Measurements from ENCODE around the gene CCDC57. TPM values are rescaled to one million over a fixed set of nuclear protein-coding genes. Genes with fewer than 3 reads are reported as not detected.

Gene CCDC57
- polyA plus RNA-seq, 3 donors = 17.1 to 43.8 (median 20.1) TPM

DNA sequence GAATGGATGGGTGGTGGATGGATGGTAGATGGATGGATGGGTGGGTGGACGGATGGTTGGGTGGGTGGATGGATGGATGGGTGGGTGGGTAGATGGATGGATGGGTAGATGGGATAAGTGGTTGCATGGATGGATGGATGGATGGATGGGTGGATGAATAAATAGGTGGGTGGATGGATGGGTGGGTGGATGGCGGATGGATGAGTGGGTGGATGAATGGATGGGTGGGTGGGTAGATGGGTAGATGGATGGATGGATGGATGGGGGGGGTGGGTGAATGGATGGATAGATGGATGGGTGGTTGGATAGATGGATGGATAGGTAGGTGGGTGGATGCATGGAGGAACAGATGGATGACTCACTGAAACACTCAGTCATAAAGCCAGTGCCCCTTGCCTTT, 63.6 kb downstream of the CCDC57 start:
- Histone ChIP-seq H3K4me2 (replicated peaks; ENCODE audit: extremely low read depth, low read length, poor library complexity, severe bottlenecking) (no peak overlapping the region), H3K9ac (ENCODE audit: insufficient read depth, low read length, poor library complexity, severe bottlenecking) (no peak overlapping the region), H3K9me3 (replicated peaks in 1 of 2; ENCODE audit: control insufficient read depth in 1 of 2, insufficient read depth in 1 of 2, low read length in 2 of 2) (no peaks in the 10 kb centered on the region), H3K4me3 (replicated peaks in 1 of 3; ENCODE audit: low read depth in 2 of 3, low read length in 3 of 3) (no peak overlapping the region), H2AFZ (ENCODE audit: insufficient read depth, low read depth, low read length, poor library complexity, severe bottlenecking) (no peak overlapping the region), H3K27ac (ENCODE audit: low read depth in 1 of 2, low read length in 2 of 2) (no peak overlapping the region), H3K4me1 (ENCODE audit: control insufficient read depth in 1 of 2, insufficient read depth in 2 of 2, low read length in 2 of 2) (no peaks in the 10 kb centered on the region), H4K20me1 (ENCODE audit: insufficient read depth, low read length) (no peaks in the 10 kb centered on the region), H3K27me3 (ENCODE audit: control insufficient read depth in 2 of 2, insufficient read depth in 2 of 2, low read length in 2 of 2) (no peaks in the 10 kb centered on the region), H3K36me3 (replicated peaks in 1 of 2; ENCODE audit: control insufficient read depth in 1 of 2, insufficient read depth in 2 of 2, low read length in 2 of 2) (no peaks in the 10 kb centered on the region), H3K79me2 (ENCODE audit: insufficient read depth, low read length) (no peaks in the 10 kb centered on the region)
- Mint-ChIP-seq H3K4me1 (no peaks in the 10 kb centered on the region), H3K27me3 (ENCODE audit: low read depth in 3 of 3) (no peaks in the 10 kb centered on the region), H3K36me3 (peaks cover 6 to 7% of the 10 kb centered on the region in 2 donors), H3K4me3 (no peak overlapping the region), H3K27ac (no peak overlapping the region), H3K9me3 (peaks cover 0 to 7% (median 0%) of the 10 kb centered on the region in 7 donors)
- intact Hi-C loops (cut with micrococcal nuclease) = no loop called here
- no peak for DNase-seq
- 100% methylated on average over 1 of the region's 2 CpGs for WGBS (ENCODE audit: insufficient coverage)
- TF ChIP-seq, protein P1, sequence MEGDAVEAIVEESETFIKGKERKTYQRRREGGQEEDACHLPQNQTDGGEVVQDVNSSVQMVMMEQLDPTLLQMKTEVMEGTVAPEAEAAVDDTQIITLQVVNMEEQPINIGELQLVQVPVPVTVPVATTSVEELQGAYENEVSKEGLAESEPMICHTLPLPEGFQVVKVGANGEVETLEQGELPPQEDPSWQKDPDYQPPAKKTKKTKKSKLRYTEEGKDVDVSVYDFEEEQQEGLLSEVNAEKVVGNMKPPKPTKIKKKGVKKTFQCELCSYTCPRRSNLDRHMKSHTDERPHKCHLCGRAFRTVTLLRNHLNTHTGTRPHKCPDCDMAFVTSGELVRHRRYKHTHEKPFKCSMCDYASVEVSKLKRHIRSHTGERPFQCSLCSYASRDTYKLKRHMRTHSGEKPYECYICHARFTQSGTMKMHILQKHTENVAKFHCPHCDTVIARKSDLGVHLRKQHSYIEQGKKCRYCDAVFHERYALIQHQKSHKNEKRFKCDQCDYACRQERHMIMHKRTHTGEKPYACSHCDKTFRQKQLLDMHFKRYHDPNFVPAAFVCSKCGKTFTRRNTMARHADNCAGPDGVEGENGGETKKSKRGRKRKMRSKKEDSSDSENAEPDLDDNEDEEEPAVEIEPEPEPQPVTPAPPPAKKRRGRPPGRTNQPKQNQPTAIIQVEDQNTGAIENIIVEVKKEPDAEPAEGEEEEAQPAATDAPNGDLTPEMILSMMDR (IDR thresholded peaks at IDR 0.05) = no peak

DNA sequence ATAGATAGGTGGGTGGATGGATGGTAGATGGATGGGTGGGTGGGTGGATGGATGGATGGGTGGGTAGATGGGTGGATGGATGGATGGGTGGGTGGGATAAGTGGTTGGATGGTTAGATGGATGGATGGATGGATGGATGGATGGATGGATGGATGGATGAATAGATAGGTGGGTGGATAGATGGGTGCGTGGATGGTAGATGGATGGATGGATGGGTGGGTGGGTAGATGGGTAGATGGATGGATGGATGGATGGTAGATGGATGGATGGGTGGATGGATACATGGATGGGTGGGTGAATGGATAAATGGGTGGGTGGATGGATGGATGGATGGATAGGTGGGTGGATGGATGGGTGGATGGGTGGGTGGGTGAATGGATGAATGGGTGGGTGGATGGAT, 64.6 kb downstream of the CCDC57 start:
- Histone ChIP-seq H3K27me3 (ENCODE audit: control insufficient read depth in 2 of 2, insufficient read depth in 2 of 2, low read length in 2 of 2) (no peaks in the 10 kb centered on the region), H3K79me2 (ENCODE audit: insufficient read depth, low read length) (no peaks in the 10 kb centered on the region), H4K20me1 (ENCODE audit: insufficient read depth, low read length) (no peaks in the 10 kb centered on the region), H3K4me2 (replicated peaks; ENCODE audit: extremely low read depth, low read length, poor library complexity, severe bottlenecking) (no peak overlapping the region), H3K36me3 (replicated peaks in 1 of 2; ENCODE audit: control insufficient read depth in 1 of 2, insufficient read depth in 2 of 2, low read length in 2 of 2) (no peaks in the 10 kb centered on the region), H3K9me3 (replicated peaks in 1 of 2; ENCODE audit: control insufficient read depth in 1 of 2, insufficient read depth in 1 of 2, low read length in 2 of 2) (no peaks in the 10 kb centered on the region), H3K27ac (ENCODE audit: low read depth in 1 of 2, low read length in 2 of 2) (no peak overlapping the region), H3K4me3 (replicated peaks in 1 of 3; ENCODE audit: low read depth in 2 of 3, low read length in 3 of 3) (no peak overlapping the region), H3K9ac (ENCODE audit: insufficient read depth, low read length, poor library complexity, severe bottlenecking) (no peak overlapping the region), H2AFZ (ENCODE audit: insufficient read depth, low read depth, low read length, poor library complexity, severe bottlenecking) (no peak overlapping the region), H3K4me1 (ENCODE audit: control insufficient read depth in 1 of 2, insufficient read depth in 2 of 2, low read length in 2 of 2) (no peaks in the 10 kb centered on the region)
- WGBS (ENCODE audit: insufficient coverage) = 100% methylated on average over 1 of the region's 1 CpG
- peaks cover 6 to 7% of the 10 kb centered on the region in 2 donors for H3K36me3 Mint-ChIP-seq
- no peaks in the 10 kb centered on the region for H3K27me3 Mint-ChIP-seq (ENCODE audit: low read depth in 3 of 3)
- H3K9me3 Mint-ChIP-seq = peaks cover 0 to 4% (median 0%) of the 10 kb centered on the region in 7 donors
- no peak for DNase-seq
- H3K4me1 Mint-ChIP-seq = no peaks in the 10 kb centered on the region
- H3K4me3 Mint-ChIP-seq = no peak overlapping the region
- intact Hi-C loops (cut with micrococcal nuclease) = no loop called here
- no peak overlapping the region for H3K27ac Mint-ChIP-seq
- TF ChIP-seq, protein P1 (IDR thresholded peaks at IDR 0.05) = no peak

All from CD14-positive monocyte (primary cell).